Tibial nerve (tissue), 4 donors: ENCODE data around the gene COL10A1.

Experiments used
- CTCF ChIP-seq, 5 experiments: fragments of 200-600 bp in 3 of 5; fragments of 450-650 bp in 2 of 5; sonication (generic) in 3 of 5; IDR thresholded peaks; one replicate each; pipeline ENCODE4 v1.5.1; 2016 to 2019; ENCODE audit warnings: antibody characterized with exemption in 5 of 5, mild to moderate bottlenecking in 3 of 5, moderate library complexity in 2 of 5
- EP300 ChIP-seq, 2 donors: sonication (generic); formaldehyde crosslinking; IDR thresholded peaks; one replicate each; pipeline ENCODE4 v1.6.1; 2017; ENCODE audit warnings: antibody characterized with exemption in 2 of 2, mild to moderate bottlenecking in 1 of 2
- POLR2A ChIP-seq, 2 donors: fragments of 450-650 bp; IDR thresholded peaks; one replicate each; pipeline ENCODE4 v1.6.1; 2017; ENCODE audit warnings: antibody characterized with exemption in 2 of 2, mild to moderate bottlenecking in 2 of 2, moderate library complexity in 2 of 2

DNA sequence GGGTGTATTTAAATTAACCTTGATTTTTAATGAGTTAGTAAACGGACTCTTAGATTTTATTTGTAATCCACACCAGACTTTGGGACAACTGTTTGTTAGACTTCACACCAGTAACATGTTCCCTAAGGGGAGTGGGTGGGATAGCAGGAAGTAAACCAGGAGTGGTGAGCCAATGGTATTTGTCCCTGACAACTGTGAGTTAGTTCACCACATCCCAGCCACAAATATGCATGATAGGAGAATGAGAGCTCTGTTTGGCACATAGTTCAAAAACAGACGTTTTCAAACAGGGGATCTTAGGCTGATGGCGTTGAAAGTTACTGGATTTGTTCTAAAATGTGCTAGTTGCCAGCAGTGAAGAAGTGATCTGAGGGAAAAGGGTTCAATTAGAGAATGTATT, 18.7 kb upstream of the COL10A1 start:
- TF ChIP-seq POLR2A (IDR thresholded peaks at IDR 0.05) (no peak), EP300 (IDR thresholded peaks at IDR 0.05) (no peak), CTCF (IDR thresholded peaks at IDR 0.05) (no peak)
